ENCODE results near the gene SPATA2L. TPM values are rescaled to one million over a fixed set of nuclear protein-coding genes. Genes with fewer than 3 reads are reported as not detected.

SPATA2L gene
- total RNA-seq, 1 donor from 2014 or later: 13.3 TPM

DNA sequence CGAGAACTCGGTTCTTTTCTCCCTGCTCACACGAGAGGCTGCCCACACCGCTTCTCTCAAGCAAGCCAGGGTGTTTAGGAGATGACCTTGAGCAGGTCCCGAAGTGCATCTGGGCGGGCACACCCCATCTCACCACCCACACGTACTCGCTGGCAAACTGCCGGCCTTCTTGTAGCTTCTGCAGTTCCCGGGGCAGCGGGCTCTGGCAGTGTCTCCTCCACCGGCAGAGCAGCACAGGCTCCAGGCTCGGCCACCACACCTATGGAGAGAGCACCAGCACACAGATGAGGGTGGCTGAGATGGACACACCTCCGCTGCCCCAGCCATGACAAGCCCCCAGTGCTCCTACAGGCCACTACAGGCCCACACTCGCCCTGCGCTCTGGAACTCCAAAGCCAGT lies 43.3 kb upstream of the SPATA2L start:
- Histone ChIP-seq H3K27me3 (no peaks in the 10 kb centered on the region), H3K4me1 (no peaks in the 10 kb centered on the region), H3K9me3 (no peaks in the 10 kb centered on the region), H3K27ac (no peak overlapping the region), H3K4me3 (no peak overlapping the region), H3K36me3 (peaks cover 21% of the 10 kb centered on the region)
- DNase-seq: no peak
- TF ChIP-seq, protein P1, sequence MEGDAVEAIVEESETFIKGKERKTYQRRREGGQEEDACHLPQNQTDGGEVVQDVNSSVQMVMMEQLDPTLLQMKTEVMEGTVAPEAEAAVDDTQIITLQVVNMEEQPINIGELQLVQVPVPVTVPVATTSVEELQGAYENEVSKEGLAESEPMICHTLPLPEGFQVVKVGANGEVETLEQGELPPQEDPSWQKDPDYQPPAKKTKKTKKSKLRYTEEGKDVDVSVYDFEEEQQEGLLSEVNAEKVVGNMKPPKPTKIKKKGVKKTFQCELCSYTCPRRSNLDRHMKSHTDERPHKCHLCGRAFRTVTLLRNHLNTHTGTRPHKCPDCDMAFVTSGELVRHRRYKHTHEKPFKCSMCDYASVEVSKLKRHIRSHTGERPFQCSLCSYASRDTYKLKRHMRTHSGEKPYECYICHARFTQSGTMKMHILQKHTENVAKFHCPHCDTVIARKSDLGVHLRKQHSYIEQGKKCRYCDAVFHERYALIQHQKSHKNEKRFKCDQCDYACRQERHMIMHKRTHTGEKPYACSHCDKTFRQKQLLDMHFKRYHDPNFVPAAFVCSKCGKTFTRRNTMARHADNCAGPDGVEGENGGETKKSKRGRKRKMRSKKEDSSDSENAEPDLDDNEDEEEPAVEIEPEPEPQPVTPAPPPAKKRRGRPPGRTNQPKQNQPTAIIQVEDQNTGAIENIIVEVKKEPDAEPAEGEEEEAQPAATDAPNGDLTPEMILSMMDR (IDR thresholded peaks at IDR 0.05): no peak
- intact Hi-C loops (cut with DNase I): no loop called here
- ATAC-seq: no peak

DNA sequence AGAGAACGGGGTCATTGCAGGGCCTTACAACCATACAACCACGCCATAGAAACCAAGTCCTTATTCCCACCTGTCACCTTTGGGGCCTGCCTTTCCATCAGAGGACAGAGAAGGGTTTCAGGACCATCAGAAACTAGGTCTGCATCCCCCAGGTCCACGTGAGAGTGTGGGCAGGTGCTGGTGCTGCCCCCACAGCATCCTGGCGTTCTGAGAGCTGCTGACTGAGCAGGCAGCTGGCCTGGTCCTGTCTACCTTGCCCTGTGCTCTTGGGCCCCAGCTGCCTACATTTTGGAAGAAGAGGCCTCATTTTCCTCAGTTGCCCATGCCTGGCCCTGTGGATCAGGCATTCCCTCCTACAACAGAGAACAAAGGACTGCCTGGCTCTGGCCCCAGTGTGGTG lies 41.4 kb upstream of the SPATA2L start:
- no peak overlapping the region for H3K27ac ChIP-seq
- DNase-seq: no peak
- H3K27me3 ChIP-seq: no peaks in the 10 kb centered on the region
- H3K9me3 ChIP-seq: no peaks in the 10 kb centered on the region
- TF ChIP-seq, protein P1 (IDR thresholded peaks at IDR 0.05): no peak
- H3K4me3 ChIP-seq: no peak overlapping the region
- H3K4me1 ChIP-seq: no peaks in the 10 kb centered on the region
- ATAC-seq: no peak
- peaks cover 40% of the 10 kb centered on the region for H3K36me3 ChIP-seq
- intact Hi-C loops (cut with DNase I): no loop called here

DNA sequence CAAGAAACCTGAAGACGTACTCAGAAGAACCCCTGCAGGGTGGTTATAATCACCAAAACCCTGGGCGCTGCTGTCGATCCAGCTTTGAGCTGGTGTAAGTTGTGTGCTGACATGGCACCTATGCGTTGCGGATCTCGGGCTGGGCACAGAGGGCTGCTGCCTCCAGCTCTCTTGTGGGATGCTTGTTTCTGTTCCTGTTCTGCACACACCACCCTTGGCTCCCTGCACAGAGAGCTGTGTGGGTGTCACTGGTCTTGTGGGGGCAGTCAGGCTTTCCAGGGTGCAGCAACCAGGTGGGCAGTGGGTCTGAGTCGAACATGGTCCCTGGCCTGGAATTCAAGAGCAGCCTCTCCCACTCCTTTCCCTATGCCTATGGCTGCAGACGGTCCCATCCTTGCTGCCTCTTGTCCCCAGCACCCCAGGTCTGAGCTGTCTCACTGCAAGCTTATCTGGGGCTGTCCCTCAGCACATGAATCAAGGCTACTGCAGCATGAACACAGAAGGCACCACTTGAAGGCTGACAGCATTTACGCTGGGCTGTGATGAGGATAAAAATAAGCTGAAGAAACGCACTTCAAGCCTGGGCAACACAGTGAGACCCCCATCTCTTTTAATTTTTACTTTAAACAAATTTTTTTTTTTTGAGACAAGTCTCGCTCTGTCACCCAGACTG lies 40.0 kb upstream of the SPATA2L start:
- Histone ChIP-seq H3K36me3 (peaks cover 54% of the 10 kb centered on the region), H3K4me1 (no peaks in the 10 kb centered on the region), H3K27me3 (no peaks in the 10 kb centered on the region), H3K27ac (no peak overlapping the region), H3K9me3 (no peaks in the 10 kb centered on the region), H3K4me3 (no peak overlapping the region)
- TF ChIP-seq, protein P1 (IDR thresholded peaks at IDR 0.05): no peak
- no peak for DNase-seq
- peak; percentile 34 for ATAC-seq
- intact Hi-C loops (cut with DNase I): no loop called here

DNA sequence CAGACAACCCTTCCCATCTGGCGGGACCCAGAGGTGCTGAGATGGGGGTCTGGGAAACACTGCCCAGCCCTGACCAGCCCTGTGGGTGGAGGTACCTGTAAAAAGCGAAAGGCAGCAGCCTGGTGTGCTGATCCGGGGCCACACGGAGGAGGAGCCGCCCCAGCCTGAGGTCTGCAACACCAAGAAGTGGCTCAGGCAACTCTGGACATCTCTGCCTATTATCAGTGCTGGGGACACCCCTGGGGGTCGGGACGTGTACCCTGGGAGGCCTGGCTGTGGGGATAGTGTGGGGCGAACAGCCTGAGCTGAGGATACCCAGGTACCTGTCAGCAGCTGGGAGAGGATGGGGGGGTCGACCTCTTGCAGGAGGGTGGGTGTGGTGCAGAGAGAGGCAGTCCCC lies 37.9 kb upstream of the SPATA2L start:
- Histone ChIP-seq H3K27ac (no peak overlapping the region), H3K36me3 (peaks cover 75% of the 10 kb centered on the region), H3K4me3 (no peak overlapping the region), H3K9me3 (no peaks in the 10 kb centered on the region), H3K27me3 (no peaks in the 10 kb centered on the region), H3K4me1 (no peaks in the 10 kb centered on the region)
- TF ChIP-seq, protein P1 (IDR thresholded peaks at IDR 0.05): no peak
- ATAC-seq (peak; percentile 12), DNase-seq (no peak)
- intact Hi-C loops (cut with DNase I): no loop called here

DNA sequence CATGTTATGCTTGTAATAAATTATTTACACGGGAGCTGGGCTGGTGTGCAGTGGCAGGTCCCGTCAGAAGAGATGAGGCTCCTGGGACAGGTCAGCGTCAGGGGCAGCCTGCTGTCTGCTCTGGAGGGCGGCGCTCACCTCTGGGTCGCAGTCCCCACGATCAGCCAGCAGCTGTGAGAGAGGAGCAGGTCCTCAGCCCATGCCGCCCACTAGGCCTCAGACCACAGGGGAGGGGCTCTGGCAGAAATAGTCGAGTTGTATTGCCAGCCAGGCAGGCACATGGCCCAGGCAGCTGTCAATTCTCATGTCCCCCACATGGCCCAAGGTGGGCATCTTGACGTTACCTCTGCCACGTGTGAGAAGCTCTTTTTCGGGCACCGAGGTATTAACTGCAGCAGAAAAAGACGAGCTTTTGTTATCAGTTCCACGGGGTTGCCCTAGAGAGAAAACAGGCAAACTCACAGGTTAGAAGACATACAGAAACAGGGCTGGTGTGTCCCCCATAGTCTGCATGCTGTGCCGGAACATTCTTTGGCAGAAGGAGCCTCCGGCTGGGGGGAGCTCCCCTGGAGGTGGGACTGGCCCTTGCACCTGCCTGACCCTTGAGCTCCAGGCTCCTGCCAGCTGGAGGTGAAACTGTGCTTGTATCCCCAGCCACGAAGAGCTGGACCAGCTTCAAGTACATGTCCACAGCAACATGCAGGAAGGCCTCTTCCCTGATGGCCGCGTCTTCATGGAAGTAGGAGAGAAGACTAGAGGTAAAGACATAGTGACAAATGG lies 37.2 kb upstream of the SPATA2L start:
- TF ChIP-seq, protein P1 (IDR thresholded peaks at IDR 0.05): no peak
- H3K27ac ChIP-seq: no peak overlapping the region
- peaks cover 82% of the 10 kb centered on the region for H3K36me3 ChIP-seq
- intact Hi-C loops (cut with DNase I): no loop called here
- H3K27me3 ChIP-seq: no peaks in the 10 kb centered on the region
- no peak for DNase-seq
- ATAC-seq: no peak
- no peaks in the 10 kb centered on the region for H3K4me1 ChIP-seq
- no peak overlapping the region for H3K4me3 ChIP-seq
- H3K9me3 ChIP-seq: no peaks in the 10 kb centered on the region
